Measurements from ENCODE around the gene NEMP2. TPM values are rescaled to one million over a fixed set of nuclear protein-coding genes. Genes with fewer than 3 reads are reported as not detected.

Gene NEMP2
- total RNA-seq, 2 donors from 2014 or later, result 3.2 to 3.6 TPM

- H3K4me1 ChIP-seq (ENCODE audit: control insufficient read depth in 1 of 2, low read depth in 2 of 2), result peaks cover 10% of the 10 kb centered on the region in 2 donors
- DNase-seq (ENCODE audit: low spot score) (no peak), ATAC-seq (ENCODE audit: insufficient number of reproducible peaks, low FRiP score, low read depth) (no peak)
- H3K27ac ChIP-seq, result no peak overlapping the region
- TF ChIP-seq CTCF (IDR thresholded peaks at IDR 0.05), result no peak
- no peaks in the 10 kb centered on the region for H3K27me3 ChIP-seq (replicated peaks; ENCODE audit: insufficient read depth)
- no peak overlapping the region for H3K4me3 ChIP-seq
- no peaks in the 10 kb centered on the region for H3K9me3 ChIP-seq
- H3K36me3 ChIP-seq, result no peaks in the 10 kb centered on the region
Observed at GRCh38 chr2:190527214-190527613, 7.3 kb downstream of the NEMP2 start.

- DNase-seq (ENCODE audit: low spot score), result no peak
- H3K9me3 ChIP-seq, result no peaks in the 10 kb centered on the region
- TF ChIP-seq CTCF (IDR thresholded peaks at IDR 0.05), result no peak
- H3K4me1 ChIP-seq (ENCODE audit: control insufficient read depth in 1 of 2, low read depth in 2 of 2), result peaks cover 10% of the 10 kb centered on the region in 2 donors
- H3K27ac ChIP-seq, result no peak overlapping the region
- no peak for ATAC-seq (ENCODE audit: insufficient number of reproducible peaks, low FRiP score, low read depth)
- no peaks in the 10 kb centered on the region for H3K27me3 ChIP-seq (replicated peaks; ENCODE audit: insufficient read depth)
- no peak overlapping the region for H3K4me3 ChIP-seq
- no peaks in the 10 kb centered on the region for H3K36me3 ChIP-seq
Observed at GRCh38 chr2:190526105-190526750, 8.3 kb downstream of the NEMP2 start.

GRCh38 chr2:190524928-190525327, 9.6 kb downstream of the NEMP2 start:
- no peak overlapping the region for H3K4me3 ChIP-seq
- no peak for ATAC-seq (ENCODE audit: insufficient number of reproducible peaks, low FRiP score, low read depth)
- TF ChIP-seq CTCF (IDR thresholded peaks at IDR 0.05), result no peak
- H3K9me3 ChIP-seq, result no peaks in the 10 kb centered on the region
- DNase-seq (ENCODE audit: low spot score), result no peak
- no peaks in the 10 kb centered on the region for H3K36me3 ChIP-seq
- H3K27ac ChIP-seq, result no peak overlapping the region
- H3K4me1 ChIP-seq (ENCODE audit: control insufficient read depth in 1 of 2, low read depth in 2 of 2), result peaks cover 0 to 5% of the 10 kb centered on the region in 2 donors
- H3K27me3 ChIP-seq (replicated peaks; ENCODE audit: insufficient read depth), result no peaks in the 10 kb centered on the region

GRCh38 chr2:190519975-190520767, 14.4 kb downstream of the NEMP2 start:
- H3K9me3 ChIP-seq, result no peaks in the 10 kb centered on the region
- H3K27me3 ChIP-seq (replicated peaks; ENCODE audit: insufficient read depth), result no peaks in the 10 kb centered on the region
- ATAC-seq (ENCODE audit: insufficient number of reproducible peaks, low FRiP score, low read depth) (no peak), DNase-seq (ENCODE audit: low spot score) (no peak)
- H3K36me3 ChIP-seq, result no peaks in the 10 kb centered on the region
- no peak for TF ChIP-seq CTCF (IDR thresholded peaks at IDR 0.05)
- H3K4me1 ChIP-seq (ENCODE audit: control insufficient read depth in 1 of 2, low read depth in 2 of 2), result no peaks in the 10 kb centered on the region
- H3K27ac ChIP-seq, result no peak overlapping the region
- no peak overlapping the region for H3K4me3 ChIP-seq

GRCh38 chr2:190517468-190517867, 17.1 kb downstream of the NEMP2 start:
- no peak for DNase-seq (ENCODE audit: low spot score)
- no peak for TF ChIP-seq CTCF (IDR thresholded peaks at IDR 0.05)
- Histone ChIP-seq H3K4me1 (ENCODE audit: control insufficient read depth in 1 of 2, low read depth in 2 of 2) (no peaks in the 10 kb centered on the region), H3K27me3 (replicated peaks; ENCODE audit: insufficient read depth) (no peaks in the 10 kb centered on the region), H3K27ac (no peak overlapping the region), H3K9me3 (no peaks in the 10 kb centered on the region), H3K36me3 (no peaks in the 10 kb centered on the region), H3K4me3 (no peak overlapping the region)
- no peak for ATAC-seq (ENCODE audit: insufficient number of reproducible peaks, low FRiP score, low read depth)

Measured in thoracic aorta (tissue), 2 donors.